GM12864 (cell line): ENCODE measurements around the gene CHRNA3.

Source experiments
- DNase-seq: peaks from one replicate; pipeline ENCODE4 v3.0.0-alpha.2; 2011; ENCODE audit warnings: low read depth
- H3K4me3 ChIP-seq: 2 replicates; pipeline ENCODE4 v1.5.1; 2011; ENCODE audit warnings: mild to moderate bottlenecking, low read depth, low read length, control low read depth
- TF ChIP-seq, protein P1 (sequence below): IDR thresholded peaks from 2 replicates; pipeline ENCODE4 v1.5.1; 2011; ENCODE audit warnings: low read depth, mild to moderate bottlenecking, moderate library complexity, low read length, control low read depth, inconsistent platforms; ENCODE audit errors: missing control alignments

Gene CHRNA3

DNA sequence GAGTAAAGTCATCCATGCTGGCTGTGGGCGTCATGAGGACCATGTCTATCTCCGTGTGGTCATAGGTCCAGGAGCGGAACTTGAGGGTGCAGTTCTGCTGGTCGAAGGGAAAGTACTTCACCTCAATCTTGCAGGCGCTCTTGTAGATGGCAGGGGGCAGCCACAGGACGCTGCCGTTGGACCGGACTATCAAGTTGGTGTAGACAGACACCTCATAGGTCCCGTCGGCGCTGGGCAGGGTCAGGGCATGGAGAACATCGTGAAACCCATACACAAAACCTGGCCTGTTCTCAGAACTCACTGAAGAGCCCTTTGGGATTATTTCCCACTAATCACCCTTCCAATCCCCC, 8.9 kb upstream of the CHRNA3 start:
- H3K4me3 ChIP-seq = no peak overlapping the region
- TF ChIP-seq, protein P1, sequence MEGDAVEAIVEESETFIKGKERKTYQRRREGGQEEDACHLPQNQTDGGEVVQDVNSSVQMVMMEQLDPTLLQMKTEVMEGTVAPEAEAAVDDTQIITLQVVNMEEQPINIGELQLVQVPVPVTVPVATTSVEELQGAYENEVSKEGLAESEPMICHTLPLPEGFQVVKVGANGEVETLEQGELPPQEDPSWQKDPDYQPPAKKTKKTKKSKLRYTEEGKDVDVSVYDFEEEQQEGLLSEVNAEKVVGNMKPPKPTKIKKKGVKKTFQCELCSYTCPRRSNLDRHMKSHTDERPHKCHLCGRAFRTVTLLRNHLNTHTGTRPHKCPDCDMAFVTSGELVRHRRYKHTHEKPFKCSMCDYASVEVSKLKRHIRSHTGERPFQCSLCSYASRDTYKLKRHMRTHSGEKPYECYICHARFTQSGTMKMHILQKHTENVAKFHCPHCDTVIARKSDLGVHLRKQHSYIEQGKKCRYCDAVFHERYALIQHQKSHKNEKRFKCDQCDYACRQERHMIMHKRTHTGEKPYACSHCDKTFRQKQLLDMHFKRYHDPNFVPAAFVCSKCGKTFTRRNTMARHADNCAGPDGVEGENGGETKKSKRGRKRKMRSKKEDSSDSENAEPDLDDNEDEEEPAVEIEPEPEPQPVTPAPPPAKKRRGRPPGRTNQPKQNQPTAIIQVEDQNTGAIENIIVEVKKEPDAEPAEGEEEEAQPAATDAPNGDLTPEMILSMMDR = no peak
- no peak for DNase-seq

- H3K4me3 ChIP-seq = no peak overlapping the region
- DNase-seq = no peak
- TF ChIP-seq, protein P1 = no peak
Observed at GRCh38 chr15:78629031-78629715, 8.4 kb upstream of the CHRNA3 start.

DNA sequence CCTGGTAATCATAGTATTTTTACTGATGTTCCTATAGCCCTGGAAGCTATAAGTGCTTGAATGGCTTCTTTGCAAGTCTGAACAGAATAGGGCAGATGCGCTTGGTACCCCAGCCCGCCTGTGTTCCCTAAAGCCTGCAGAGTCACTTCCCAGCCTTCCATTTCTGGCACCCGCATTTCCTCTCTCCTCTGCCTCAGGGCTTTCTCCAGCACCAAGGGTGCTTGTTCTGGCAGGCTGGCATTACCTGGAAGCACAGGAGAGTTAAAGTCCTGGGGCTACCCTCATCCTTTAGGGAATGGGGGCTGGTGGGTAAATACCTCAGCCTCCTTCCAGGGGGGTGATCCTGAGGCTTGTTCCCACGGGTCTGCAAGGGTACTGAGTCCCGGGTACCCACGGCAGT, 7.4 kb upstream of the CHRNA3 start:
- no peak for DNase-seq
- TF ChIP-seq, protein P1 = no peak

DNA sequence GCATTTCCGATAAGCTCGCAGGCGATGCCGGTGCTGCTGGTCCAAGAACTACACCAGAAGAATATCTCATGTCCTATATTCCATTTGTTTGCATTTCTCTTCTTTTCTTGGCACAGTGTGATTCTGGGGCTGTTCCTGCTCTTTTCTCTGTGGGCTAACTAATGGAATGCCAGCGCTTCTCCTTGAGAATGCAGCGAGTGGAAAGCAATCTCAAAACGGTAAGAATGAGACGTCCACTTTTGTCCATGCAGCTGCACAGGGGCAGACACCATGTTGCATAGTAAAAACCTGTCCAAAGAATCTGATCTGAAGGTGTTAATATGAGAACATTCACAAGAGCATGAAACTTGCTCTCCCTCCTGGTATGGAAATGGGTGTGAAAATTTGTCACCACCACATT, 6.6 kb upstream of the CHRNA3 start:
- no peak for DNase-seq
- no peak overlapping the region for H3K4me3 ChIP-seq
- TF ChIP-seq, protein P1 = no peak

More for the DNA sequence above, 7.4 kb upstream of the CHRNA3 start:
- H3K4me3 ChIP-seq = no peak overlapping the region

DNA sequence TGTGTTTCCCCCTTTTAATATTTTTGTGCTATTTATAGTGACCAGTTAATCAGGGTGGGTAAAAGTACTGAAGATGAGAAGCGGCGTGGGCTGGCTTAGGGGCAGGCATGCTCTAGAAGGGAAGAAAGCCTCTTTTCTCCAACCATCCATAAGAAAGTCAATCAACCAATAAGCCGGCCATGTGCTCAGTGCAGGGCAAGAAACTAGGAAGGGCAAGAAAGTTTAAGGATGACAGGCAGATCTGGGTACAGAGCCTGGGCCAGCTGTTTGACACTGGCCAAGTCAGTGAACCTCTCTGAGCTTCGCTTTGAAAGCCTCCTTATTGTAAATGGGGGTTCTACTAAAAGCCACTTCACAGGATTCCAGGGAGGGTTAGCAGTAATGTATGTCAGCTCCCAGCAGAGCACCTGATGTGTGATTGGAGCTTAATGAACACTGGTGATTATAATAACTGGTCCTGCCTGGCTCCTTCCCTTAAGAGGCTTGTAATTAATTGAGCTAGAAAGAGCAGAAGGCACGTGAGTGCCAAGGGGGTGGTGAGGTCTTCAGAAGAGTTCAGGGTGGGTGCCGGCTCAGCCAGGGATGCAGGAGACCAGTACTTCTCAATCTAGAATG, 5.7 kb upstream of the CHRNA3 start:
- no peak overlapping the region for H3K4me3 ChIP-seq
- no peak for DNase-seq
- TF ChIP-seq, protein P1 = no peak

DNA sequence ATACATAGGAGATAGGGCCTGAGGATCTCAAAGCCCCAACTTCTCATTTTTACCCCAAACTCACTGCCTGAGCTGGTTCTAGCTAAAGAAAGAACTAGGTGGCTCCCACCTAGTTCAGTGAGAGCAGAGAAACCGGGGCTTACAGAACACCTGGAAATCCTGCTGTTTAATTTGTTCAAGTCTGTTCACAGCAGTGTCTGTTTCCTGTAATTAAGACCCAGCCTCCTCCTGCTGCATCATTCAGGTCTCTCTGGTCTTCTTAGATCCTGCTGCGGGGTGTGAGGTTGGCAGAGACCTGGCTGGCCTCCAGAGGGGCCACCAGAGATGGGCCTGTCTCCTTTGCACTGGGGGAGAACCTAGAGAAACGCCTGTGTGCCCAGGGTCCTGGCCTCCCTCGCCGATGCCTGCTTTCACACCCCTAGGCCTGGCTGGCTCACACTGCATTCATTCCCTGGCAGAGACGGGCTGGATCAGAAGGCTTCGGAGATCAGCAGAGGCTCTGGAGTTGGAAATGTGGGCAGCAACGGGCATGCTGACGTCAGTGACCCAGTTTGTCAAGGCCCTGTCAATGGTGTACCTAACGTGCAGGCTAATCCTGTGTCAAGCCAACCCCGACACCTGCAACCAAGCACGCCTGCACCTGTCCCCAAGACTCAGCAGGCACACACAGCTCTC, 4.9 kb upstream of the CHRNA3 start:
- H3K4me3 ChIP-seq = no peak overlapping the region
- no peak for DNase-seq
- TF ChIP-seq, protein P1 = no peak
